Large intestine (tissue), 3 donors: ENCODE data around the gene PCDHGA1. TPM values are rescaled to one million over a fixed set of nuclear protein-coding genes. Genes with fewer than 3 reads are reported as not detected.

ENCODE experiments used
- DNase-seq, 2 donors: peaks; one replicate each; pipeline versions ENCODE4 v3.0.0 to v3.0.0-alpha.2; 2013
- H3K27ac ChIP-seq: one replicate; pipeline ENCODE4 v1.5.1; 2013; ENCODE audit warnings: low read length
- H3K27me3 ChIP-seq: 2 replicates; pipeline ENCODE4 v1.6.1; 2013; ENCODE audit warnings: low read length; ENCODE audit not compliant: control insufficient read depth, insufficient read depth
- H3K36me3 ChIP-seq: 2 replicates; pipeline ENCODE4 v1.6.1; 2013; ENCODE audit warnings: low read length; ENCODE audit not compliant: control insufficient read depth, insufficient read depth
- H3K4me1 ChIP-seq: one replicate; pipeline ENCODE4 v1.6.1; 2013; ENCODE audit warnings: low read length; ENCODE audit not compliant: control insufficient read depth, insufficient read depth
- H3K4me3 ChIP-seq: one replicate; pipeline ENCODE4 v1.5.1; 2013; ENCODE audit warnings: low read length
- H3K9me3 ChIP-seq: one replicate; pipeline ENCODE4 v1.6.1; 2013; ENCODE audit warnings: mild to moderate bottlenecking, low read depth, low read length, moderate library complexity; ENCODE audit not compliant: control insufficient read depth
- WGBS: methylation state at CpG from one replicate; pipeline ENCODE4 v1.1.5; 2013; ENCODE audit warnings: low lambda C conversion rate; ENCODE audit not compliant: insufficient coverage; 5-methylcytosine and 5-hydroxymethylcytosine counted together
- polyA plus RNA-seq: library from polyadenylated mRNA; unstranded; fragments of 120-200 nt; gene quantifications from one replicate; pipeline ENCODE4 v1.2.1, GENCODE V29; 2013

Gene PCDHGA1
- polyA plus RNA-seq, 1 donor = 0.30 TPM

DNA sequence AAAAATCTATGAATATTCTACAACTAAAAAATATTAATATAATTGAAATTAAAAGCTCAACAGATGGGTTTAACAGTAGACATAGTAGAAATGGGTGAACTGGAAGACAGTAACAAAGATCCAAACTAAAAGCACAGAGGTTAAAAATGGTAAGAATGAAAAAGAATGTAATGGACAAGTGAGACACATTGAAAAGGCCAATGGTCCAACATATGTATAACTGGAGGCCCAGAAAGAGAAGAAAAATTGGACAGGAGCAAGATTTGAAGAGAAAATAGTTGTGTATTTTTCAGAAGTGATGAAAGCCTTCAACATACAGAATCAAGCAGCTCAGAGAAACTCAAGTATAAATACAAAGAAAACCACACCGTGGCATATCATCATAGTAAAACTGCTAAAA, 217.2 kb downstream of the PCDHGA1 start:
- peaks cover 41% of the 10 kb centered on the region for H3K36me3 ChIP-seq
- no peak overlapping the region for H3K4me3 ChIP-seq
- H3K27me3 ChIP-seq = no peaks in the 10 kb centered on the region
- no peaks in the 10 kb centered on the region for H3K4me1 ChIP-seq
- H3K27ac ChIP-seq = no peak overlapping the region
- H3K9me3 ChIP-seq = peaks cover 28% of the 10 kb centered on the region
- DNase-seq = no peak
- no CpG with 5 or more reads among the region's 1 CpG for WGBS

- Histone ChIP-seq H3K4me3 (no peak overlapping the region), H3K9me3 (peaks cover 28% of the 10 kb centered on the region), H3K27me3 (no peaks in the 10 kb centered on the region), H3K4me1 (no peaks in the 10 kb centered on the region), H3K27ac (no peak overlapping the region), H3K36me3 (peaks cover 41% of the 10 kb centered on the region)
- no peak for DNase-seq
- WGBS = no CpG with 5 or more reads among the region's 5 CpGs
These were observed 217.6 kb downstream of the PCDHGA1 start for GRCh38 chr5:141547921-141548320.

GRCh38 chr5:141557681-141558136, 227.4 kb downstream of the PCDHGA1 start:
- H3K36me3 ChIP-seq = peaks cover 20% of the 10 kb centered on the region
- peaks cover 2% of the 10 kb centered on the region for H3K4me1 ChIP-seq
- no peak overlapping the region for H3K4me3 ChIP-seq
- H3K27ac ChIP-seq = peak overlapping the region; percentile 55
- H3K9me3 ChIP-seq = no peaks in the 10 kb centered on the region
- DNase-seq = peak; percentile 73 to 80
- WGBS = 34% methylated on average over 4 of the region's 11 CpGs
- no peaks in the 10 kb centered on the region for H3K27me3 ChIP-seq

- Histone ChIP-seq H3K36me3 (peaks cover 24% of the 10 kb centered on the region), H3K9me3 (no peaks in the 10 kb centered on the region), H3K27me3 (no peaks in the 10 kb centered on the region), H3K27ac (no peak overlapping the region), H3K4me3 (no peak overlapping the region), H3K4me1 (peaks cover 2% of the 10 kb centered on the region)
- no CpG with 5 or more reads among the region's 6 CpGs for WGBS
- no peak for DNase-seq
These were observed 227.8 kb downstream of the PCDHGA1 start for GRCh38 chr5:141558150-141558549.

- H3K27ac ChIP-seq = peak overlapping the region; percentile 85
- H3K9me3 ChIP-seq = no peaks in the 10 kb centered on the region
- peaks cover 32% of the 10 kb centered on the region for H3K36me3 ChIP-seq
- no peak for DNase-seq
- no peak overlapping the region for H3K4me3 ChIP-seq
- no peaks in the 10 kb centered on the region for H3K27me3 ChIP-seq
- H3K4me1 ChIP-seq = peaks cover 2% of the 10 kb centered on the region
These were observed 229.1 kb downstream of the PCDHGA1 start for GRCh38 chr5:141559461-141559860.

GRCh38 chr5:141560151-141560550, 229.8 kb downstream of the PCDHGA1 start:
- Histone ChIP-seq H3K27me3 (no peaks in the 10 kb centered on the region), H3K4me1 (peaks cover 2% of the 10 kb centered on the region), H3K36me3 (peaks cover 32% of the 10 kb centered on the region), H3K27ac (peak overlapping the region; percentile 85), H3K4me3 (no peak overlapping the region), H3K9me3 (no peaks in the 10 kb centered on the region)
- DNase-seq = peak in 1 of 2 donors; percentile 9

- peak; percentile 80 to 86 for DNase-seq
- Histone ChIP-seq H3K4me3 (no peak overlapping the region), H3K4me1 (peaks cover 2% of the 10 kb centered on the region), H3K27ac (peak overlapping the region; percentile 85), H3K36me3 (peaks cover 32% of the 10 kb centered on the region), H3K27me3 (no peaks in the 10 kb centered on the region), H3K9me3 (no peaks in the 10 kb centered on the region)
- WGBS = 30% methylated on average over 2 of the region's 9 CpGs
These were observed 230.6 kb downstream of the PCDHGA1 start for GRCh38 chr5:141560725-141561483.

Other genes starting within 250 kb of the PCDHGA1 start
- 1.7 TPM for gene PCDHB2, start 235.9 kb upstream of the PCDHGA1 start, polyA plus RNA-seq
- gene PCDHB3, start 230.0 kb upstream of the PCDHGA1 start, polyA plus RNA-seq = 1.1 TPM
- 1.6 TPM for gene PCDHB4, start 208.7 kb upstream of the PCDHGA1 start, polyA plus RNA-seq
- 2.1 TPM for gene PCDHB5, start 195.3 kb upstream of the PCDHGA1 start, polyA plus RNA-seq
- gene PCDHB6, start 180.5 kb upstream of the PCDHGA1 start, polyA plus RNA-seq = 0.96 TPM
- 1.3 TPM for gene PCDHB7, start 157.9 kb upstream of the PCDHGA1 start, polyA plus RNA-seq
- gene PCDHB8, start 152.7 kb upstream of the PCDHGA1 start, polyA plus RNA-seq = 0.67 TPM
- gene PCDHB16, start 148.1 kb upstream of the PCDHGA1 start, polyA plus RNA-seq = 1.1 TPM
- gene PCDHB9, start 143.4 kb upstream of the PCDHGA1 start, polyA plus RNA-seq = 0.73 TPM
- 2.9 TPM for gene PCDHB10, start 138.2 kb upstream of the PCDHGA1 start, polyA plus RNA-seq
- gene PCDHB11, start 130.9 kb upstream of the PCDHGA1 start, polyA plus RNA-seq = 1.1 TPM
- 1.2 TPM for gene PCDHB12, start 121.8 kb upstream of the PCDHGA1 start, polyA plus RNA-seq
- gene PCDHB13, start 116.6 kb upstream of the PCDHGA1 start, polyA plus RNA-seq = 1.4 TPM
- gene PCDHB14, start 107.2 kb upstream of the PCDHGA1 start, polyA plus RNA-seq = 2.7 TPM
- 3.0 TPM for gene PCDHB15, start 85.1 kb upstream of the PCDHGA1 start, polyA plus RNA-seq
- 0.04 TPM for gene SLC25A2, start 26.5 kb upstream of the PCDHGA1 start, polyA plus RNA-seq
- gene TAF7, start 9.7 kb upstream of the PCDHGA1 start, polyA plus RNA-seq = 88.9 TPM
- gene PCDHGA2, start 8.2 kb downstream of the PCDHGA1 start, polyA plus RNA-seq = 1.3 TPM
- gene PCDHGA3, start 13.3 kb downstream of the PCDHGA1 start, polyA plus RNA-seq = 0.96 TPM
- 0.52 TPM for gene PCDHGB1, start 19.6 kb downstream of the PCDHGA1 start, polyA plus RNA-seq
- gene PCDHGA4, start 24.5 kb downstream of the PCDHGA1 start, polyA plus RNA-seq = 0.79 TPM
- 1.0 TPM for gene PCDHGB2, start 29.5 kb downstream of the PCDHGA1 start, polyA plus RNA-seq
- gene PCDHGA5, start 33.6 kb downstream of the PCDHGA1 start, polyA plus RNA-seq = 1.5 TPM
- gene PCDHGB3, start 39.7 kb downstream of the PCDHGA1 start, polyA plus RNA-seq = 0.85 TPM
- 1.9 TPM for gene PCDHGA6, start 43.4 kb downstream of the PCDHGA1 start, polyA plus RNA-seq
- 0.69 TPM for gene PCDHGA7, start 52.2 kb downstream of the PCDHGA1 start, polyA plus RNA-seq
- gene PCDHGB4, start 57.2 kb downstream of the PCDHGA1 start, polyA plus RNA-seq = 1.4 TPM
- gene PCDHGA8, start 62.1 kb downstream of the PCDHGA1 start, polyA plus RNA-seq = 0.19 TPM
- gene PCDHGB5, start 67.4 kb downstream of the PCDHGA1 start, polyA plus RNA-seq = 1.8 TPM
- 1.9 TPM for gene PCDHGA9, start 72.3 kb downstream of the PCDHGA1 start, polyA plus RNA-seq
- 2.9 TPM for gene PCDHGB6, start 77.5 kb downstream of the PCDHGA1 start, polyA plus RNA-seq
- 2.1 TPM for gene PCDHGA10, start 82.5 kb downstream of the PCDHGA1 start, polyA plus RNA-seq
- 3.6 TPM for gene PCDHGB7, start 87.2 kb downstream of the PCDHGA1 start, polyA plus RNA-seq
- gene PCDHGA11, start 90.5 kb downstream of the PCDHGA1 start, polyA plus RNA-seq = 1.4 TPM
- gene PCDHGA12, start 100.0 kb downstream of the PCDHGA1 start, polyA plus RNA-seq = 0.81 TPM
- 30.4 TPM for gene PCDHGC3, start 145.5 kb downstream of the PCDHGA1 start, polyA plus RNA-seq
- gene PCDHGC4, start 154.5 kb downstream of the PCDHGA1 start, polyA plus RNA-seq = 1.7 TPM
- 0.39 TPM for gene PCDHGC5, start 158.6 kb downstream of the PCDHGA1 start, polyA plus RNA-seq